Effector CD4-positive, alpha-beta T cell (primary cell): ENCODE data around the gene FGD5.
A peak's percentile ranks its signal among the peaks of the same experiment; 100 is the strongest.

Experiments used
- DNase-seq: peaks from one replicate; pipeline ENCODE4 v3.0.0-alpha.2; 2020

The FGD5 gene

DNA sequence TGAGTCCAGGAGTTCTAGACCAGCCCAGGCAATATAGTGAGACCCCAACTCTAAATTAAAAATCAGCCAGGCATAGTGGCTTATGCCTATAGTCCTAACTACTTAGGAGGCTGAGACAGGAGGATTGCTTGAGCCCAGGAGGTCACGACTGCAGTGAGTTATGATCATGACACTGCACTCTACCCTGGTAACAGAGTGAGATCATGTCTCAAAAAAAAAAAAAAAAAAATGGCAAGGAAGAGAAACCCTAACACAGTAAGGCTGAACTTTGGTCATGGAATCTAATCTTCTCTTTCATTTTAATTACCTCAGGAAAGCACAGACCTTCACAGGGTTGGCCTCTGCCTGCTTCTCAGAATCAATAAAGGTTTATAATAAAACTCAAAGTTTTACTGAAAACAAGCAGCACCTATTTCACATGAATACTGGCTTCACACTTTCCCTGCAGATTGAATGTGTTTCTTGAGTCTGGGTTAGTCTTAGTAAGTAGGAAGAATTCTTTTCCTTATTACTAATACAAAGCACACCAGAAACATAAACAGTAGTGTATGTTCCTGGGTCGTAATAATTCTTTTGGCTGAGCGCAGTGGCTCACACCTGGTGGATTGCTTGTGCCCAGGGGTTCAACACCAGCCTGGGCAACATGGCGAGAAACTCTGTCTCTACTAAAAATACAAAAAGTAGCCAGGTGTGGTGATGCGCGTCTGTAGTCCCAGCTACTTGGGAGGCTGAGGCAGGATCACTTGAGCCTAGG, 117.0 kb downstream of the FGD5 start:
- no peak for DNase-seq

DNA sequence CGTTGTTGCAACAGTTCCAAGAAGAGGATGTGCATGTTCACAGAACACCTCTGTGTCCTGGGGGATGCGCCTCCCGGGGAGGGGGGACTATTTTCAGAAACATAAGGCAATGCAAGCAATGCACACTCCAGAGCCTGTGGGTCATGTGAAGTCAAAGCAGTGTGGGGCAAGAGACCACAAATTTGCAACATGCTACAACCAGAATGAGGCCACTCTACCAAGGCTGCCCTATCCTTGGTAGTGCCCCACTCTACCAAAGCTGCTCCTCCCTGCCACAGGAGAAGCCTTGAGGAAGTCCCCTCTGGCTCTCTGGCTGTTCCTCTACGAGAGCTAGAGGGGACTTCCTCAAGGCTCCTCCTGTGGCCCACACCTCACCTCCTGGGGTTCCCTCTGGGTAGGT, 120.2 kb downstream of the FGD5 start:
- DNase-seq: no peak

DNA sequence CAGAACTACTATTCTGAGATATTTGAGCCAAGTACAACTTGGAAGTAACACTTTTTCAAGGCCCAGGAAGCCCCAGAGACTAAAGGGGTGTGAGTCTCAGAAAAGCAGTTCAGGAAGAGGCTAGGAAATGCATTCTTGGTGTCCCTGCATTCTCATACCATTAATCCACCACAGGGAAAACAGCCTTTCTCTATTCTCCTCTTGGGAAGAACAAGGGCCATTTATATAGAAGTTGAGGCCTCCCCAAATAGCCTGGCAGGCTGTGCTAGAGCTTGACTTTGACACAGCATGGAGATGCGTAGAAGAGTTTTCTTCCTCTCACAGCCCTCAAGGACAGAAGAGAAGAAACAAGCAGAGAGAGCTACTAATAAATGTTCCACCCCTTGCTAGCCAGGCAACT, 123.1 kb downstream of the FGD5 start:
- DNase-seq: no peak

DNA sequence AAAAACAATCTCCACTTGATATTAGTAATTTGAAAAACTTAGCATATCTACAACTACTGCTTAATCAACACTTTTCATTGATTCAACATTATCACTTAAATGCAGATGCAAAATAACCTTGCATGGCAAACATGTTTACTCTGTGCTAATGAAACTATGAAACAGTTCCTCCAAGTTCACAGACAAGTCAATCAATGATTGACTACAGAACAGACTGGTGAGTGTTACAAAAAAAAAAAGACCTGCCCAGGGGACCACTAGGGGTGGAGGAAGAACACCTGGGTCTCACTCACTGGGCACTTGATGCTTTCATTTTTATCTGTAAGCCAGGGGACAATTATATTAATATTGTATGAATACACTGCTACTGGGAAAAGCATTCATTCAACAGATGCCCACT, 124.3 kb downstream of the FGD5 start:
- no peak for DNase-seq

DNA sequence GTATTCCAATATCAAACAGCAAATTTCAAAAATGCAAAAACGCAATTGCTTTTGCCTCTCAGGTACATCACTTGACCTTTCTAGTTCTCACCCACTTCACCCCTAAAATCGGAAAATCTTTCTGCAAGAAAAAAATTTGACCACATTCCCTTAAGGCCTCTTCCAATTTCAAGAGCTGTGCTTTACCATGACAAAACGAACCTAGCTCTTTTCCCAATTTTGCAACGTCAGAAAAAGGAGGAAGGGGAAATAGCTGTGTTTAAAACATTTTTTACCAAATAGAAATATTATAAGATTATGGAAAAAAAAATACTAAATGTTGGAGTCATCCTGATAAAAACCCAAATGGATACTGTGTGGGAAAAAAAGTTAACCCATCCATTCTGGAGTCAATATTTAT, 127.5 kb downstream of the FGD5 start:
- no peak for DNase-seq

DNA sequence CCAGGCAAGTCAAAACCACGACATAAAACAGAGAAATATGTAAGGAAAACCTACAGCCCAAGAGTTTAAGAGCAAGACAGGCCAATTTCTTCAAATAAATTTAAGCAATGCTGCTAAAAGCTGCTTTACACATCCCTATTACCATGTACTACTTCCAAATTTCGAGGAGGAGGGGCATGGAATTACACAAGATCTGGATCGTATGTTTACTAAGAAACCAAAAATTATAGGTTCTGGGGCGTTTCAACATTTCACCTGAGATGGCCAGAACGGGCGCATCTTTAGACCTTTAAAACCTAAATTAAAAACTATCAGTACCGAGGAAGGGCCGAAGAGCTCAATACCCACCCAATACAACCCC, 128.0 kb downstream of the FGD5 start:
- no peak for DNase-seq

DNA sequence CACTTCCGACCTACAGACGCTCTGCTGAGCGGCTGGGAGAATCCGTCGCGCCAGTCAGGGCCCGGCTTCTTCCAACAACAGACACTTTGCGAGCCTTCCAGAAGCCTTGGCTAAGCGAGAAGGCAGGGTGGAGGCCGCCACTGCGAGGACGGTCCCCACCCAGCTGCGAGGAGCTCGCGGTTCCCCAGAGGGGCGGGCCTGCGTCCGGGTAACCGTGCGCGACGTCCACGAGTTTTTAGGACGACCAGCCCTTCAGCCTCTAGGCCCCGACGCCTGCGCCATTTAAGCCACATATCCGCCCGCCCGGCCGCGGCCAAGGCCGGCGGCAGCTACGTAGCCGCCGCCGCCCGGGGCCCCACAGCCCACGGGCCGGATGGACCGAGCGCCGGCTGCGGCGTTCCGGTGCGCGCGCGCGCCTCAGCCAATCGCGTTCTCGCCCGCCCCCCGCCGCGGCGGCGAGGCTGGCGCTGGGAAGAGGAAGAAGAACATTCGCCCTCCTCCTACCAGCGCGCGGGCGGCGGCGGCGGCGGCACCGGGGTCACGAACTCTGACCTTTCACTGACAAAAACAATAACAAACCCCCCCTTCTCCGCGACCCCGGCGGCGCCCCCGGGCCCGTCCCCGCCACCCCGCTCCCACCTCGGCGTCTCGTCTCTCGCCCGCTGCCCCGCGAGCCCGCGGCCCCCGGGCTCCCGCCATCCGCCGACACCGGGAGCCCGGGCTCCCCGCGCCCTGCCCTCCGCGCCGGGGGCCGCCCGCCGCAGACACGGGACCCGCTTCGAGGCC, 128.5 kb downstream of the FGD5 start, which contains the start of gene NR2C2:
Gene NR2C2, plus strand, starts transcription at position 484 of the 786 bp plus-strand sequence. CDS start 56,332 bp downstream, outside the sequence.
- peak; percentile 87 for DNase-seq

DNA sequence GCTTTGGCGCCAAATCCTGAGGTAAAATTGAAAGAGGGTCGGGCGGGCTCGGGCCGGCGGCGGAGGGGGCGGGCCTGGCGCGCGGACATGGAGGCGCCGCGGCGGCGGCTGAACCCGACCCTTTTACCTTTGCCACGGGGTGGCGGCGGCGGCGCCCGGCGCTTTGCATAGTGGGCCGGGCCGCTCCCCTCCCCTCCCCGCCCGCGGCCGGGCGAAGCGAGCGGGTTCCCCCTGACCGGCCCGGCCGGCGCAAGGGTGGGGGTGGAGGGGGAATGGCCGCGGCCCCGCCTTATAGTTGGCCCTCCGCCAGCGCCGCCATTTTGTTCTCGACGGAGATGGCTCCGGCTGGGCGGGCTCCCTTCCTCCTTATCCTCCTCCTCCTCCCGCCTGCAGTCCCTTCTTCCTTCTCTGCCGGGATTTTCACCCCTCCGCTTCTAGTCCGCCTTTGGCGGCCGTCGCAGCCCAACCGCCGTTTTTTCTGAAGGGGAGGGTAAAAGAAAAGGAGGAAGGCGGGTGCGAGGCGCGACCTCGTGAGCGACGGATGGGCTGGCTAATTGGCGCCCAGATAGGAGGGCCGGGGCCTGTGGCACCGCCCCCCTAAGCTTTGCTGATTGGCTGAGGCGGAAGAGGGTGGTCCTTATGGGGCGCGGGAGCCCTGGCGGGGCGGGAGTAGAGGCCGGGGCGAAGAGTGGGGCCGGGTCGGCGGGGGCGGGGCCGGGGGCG, 129.3 kb downstream of the FGD5 start:
- DNase-seq: peak; percentile 94

DNA sequence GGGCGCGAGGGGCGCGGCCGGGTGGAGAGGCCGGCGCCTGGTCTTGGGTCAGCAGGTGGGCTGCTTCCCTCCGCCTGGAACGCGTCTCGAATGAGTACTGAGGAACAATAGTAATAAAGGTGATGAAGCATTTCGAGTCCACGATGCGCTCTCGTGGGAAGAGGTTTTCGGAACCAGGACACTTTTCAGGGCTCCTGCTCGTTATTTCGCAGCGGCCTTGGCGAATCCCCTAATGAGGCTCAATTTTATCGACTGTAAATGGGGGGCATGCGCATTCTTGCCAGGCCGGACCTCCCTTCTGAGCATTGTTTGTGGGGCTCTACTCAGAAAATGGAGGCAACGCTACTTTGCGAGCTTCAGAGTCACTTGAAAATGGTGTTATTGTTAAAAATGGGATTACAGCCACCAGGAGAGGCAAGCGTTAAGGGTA, 129.9 kb downstream of the FGD5 start:
- no peak for DNase-seq

DNA sequence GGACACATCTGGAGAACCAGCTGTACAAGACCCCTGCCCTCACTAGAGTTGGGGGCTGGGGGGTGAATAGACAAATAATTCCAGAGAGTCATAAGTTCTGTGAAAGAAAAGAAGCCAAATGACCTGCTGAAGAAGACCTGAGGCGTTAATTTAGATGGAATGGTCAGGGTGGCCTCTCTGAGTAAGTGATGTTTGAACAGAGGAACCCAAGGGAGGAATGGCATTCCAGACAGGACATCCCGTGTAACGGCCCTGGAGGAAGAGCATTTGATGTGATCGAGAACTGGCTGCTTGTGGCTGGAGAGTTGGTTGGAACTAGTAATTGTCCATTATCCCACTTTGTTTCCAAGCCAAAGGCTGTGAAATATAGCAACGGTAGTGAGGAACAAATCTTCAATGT, 130.4 kb downstream of the FGD5 start:
- DNase-seq: no peak

DNA sequence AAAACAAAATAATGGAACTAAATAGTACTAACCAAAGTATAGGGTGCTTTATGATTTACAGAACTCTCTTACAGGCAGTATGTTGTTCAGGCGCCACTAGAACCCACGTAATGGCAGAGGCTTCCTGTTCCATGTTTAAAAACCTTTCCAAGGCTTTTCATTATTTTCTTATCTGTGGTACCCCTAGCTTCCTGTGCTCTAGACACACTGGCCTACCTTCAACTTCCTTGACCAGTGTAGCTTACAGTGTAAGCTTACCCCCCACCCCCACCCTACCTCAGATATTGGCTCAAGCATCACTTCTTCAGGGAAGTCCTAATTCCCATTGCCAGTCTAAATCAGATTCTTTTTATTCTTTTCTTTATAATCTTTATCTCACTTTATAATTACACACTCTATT, 131.5 kb downstream of the FGD5 start:
- DNase-seq: no peak

DNA sequence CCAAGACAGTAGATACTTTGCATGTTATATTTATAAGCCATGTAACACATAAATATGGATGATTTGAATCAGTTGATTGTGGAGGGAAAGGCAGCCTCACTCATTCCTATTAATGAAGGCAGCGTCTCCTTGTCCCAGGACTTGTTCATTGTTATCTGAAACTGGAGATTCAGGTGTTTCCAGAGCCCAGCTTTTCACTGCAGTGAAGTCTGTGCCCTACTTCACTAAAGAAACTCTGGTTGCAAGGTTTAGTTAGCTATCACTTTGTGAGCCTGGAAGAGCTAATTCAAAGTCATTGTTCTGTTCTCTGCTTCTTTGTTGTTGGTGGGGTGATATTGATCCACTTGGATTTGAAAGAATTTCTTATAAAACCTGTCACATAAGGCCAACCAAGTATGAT, 138.4 kb downstream of the FGD5 start:
- no peak for DNase-seq

DNA sequence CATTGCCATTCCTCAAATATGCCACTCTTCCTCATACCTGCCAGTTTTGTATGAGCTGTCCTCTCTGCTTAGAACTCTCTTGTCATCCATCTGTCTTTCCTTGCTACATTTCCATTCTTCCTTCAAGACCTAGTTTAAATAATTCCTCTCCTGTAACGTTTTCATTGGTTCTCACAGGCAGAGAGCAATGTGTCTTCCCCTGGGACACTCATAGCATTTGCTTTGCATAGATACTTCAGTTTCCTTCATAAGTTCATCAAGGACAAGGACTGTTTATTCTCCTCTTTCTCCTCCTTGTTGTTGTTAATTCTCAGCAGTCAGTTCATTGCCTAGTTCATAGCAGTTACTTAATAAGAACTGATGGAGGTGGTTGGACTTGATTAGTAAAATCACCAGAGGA, 139.2 kb downstream of the FGD5 start:
- DNase-seq: no peak

DNA sequence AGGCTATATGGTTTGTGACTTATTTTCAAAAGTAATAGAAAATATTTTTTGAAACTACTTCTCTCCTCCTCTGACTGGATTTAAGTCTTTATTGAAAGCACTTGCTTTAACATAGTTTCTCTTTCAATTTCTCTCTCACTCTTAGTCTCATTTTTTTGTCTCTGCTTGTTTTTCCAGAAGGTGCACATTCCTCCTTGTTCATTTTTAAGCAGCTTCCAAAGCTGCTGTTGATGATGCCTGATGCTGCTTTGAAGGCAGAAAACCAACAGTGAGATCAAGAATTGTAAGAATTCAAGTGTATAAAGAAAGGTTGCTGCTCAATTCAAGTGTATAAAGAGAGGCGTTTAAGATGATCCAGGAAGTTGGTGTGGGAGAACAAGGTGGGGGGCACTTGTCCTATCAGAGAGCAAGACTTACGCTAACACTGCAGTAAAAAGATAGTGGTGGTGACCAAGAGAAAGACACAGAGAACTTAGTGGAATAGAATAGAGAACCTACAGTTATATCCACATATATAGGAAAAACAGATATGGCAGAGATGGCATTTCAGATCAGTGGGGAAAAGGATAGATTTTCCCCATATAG, 140.7 kb downstream of the FGD5 start:
- DNase-seq: no peak

DNA sequence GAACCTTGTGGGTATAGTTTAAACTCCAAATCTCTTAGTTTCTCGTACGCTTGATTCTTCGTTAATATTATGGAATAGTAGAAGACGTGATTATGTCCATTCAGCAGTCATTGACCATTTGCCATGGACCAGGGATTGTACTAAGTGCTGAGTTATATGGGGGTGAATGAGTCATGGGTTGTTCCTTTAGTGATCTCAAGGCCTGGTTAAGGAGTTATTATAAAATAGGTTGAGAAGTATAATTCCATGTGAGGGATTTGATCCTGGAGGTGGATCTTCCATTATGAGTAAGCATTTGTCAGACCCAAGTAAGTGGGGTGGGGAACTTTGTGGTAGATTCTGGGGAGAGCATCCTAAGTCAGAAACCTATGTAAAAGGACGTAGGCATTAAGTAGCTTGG, 144.0 kb downstream of the FGD5 start:
- DNase-seq: no peak

DNA sequence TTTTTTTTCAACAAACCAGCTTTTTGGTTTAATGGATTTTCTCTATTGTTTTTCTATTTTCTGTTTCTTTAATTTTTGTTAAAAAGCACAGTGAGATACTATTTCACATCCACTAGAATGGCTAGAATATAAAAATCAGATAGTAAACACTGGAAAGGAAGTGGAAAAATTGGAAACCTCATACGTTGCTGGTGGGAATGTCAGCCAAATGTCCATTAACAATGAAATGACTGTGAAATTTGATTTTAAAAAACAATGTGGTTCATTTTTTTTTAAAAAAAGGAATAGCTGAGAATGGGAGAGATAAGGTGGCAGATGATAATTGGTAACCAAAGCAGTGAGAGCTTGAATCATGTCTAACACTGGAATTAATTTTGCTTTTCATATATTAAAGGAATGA, 148.5 kb downstream of the FGD5 start:
- DNase-seq: no peak

DNA sequence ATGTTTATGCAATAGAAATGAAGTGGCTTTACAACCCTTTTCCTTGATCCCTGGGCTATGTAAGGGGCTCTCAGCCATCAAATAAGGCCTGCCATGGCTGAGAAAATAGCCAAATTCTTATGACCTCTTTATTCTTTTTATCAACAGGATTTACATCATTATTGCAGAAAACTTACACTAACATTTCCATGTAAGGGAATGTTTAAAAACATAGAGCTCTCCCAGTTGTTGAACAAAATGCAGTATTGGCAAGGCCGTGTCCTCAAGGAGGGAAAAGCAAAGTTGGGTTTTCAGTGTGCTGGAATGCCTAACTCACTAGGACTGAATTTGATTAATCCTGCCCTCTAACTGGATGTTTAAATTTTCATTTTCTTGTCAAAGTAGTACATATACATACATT, 150.9 kb downstream of the FGD5 start:
- DNase-seq: no peak

DNA sequence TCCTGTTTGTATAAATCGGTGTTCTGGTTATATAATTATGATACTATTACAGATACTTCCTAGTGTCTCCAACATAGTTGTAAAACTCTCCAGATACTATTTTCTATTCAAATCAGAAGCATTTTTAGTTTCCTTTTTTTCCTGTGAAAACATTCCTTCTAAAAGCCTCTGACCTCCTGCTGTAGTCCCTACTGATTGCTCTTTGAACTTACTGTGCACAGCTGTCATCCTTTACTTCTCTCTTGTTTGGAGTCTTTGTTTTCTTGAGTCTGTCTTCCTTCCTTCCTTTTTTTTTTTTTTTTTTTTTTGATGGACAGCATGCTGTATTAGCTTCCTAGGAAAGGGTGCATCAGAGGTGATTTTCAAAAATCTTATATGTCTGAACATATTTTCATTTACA, 157.6 kb downstream of the FGD5 start:
- no peak for DNase-seq

DNA sequence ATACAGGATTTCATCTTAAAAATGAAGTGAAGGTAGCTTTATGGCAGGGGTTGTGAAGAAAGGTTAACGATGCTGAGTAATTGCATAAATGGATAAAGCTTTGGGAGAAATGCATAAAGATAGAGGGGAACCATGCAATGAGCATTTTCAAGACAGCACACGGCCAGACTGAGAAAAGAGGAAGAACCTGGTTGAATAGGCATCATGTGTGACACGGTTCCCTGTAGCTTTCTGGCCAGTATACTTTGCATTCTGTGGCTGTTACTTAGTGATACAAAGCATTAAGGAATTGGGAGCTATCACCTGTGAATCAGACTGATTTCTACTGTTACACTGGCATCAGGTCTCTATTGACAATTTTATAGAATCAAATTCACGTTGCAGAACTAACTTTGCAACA, 161.9 kb downstream of the FGD5 start:
- DNase-seq: no peak
